ENCODE results near the gene PHOSPHO1.

- TF ChIP-seq CTCF (IDR thresholded peaks at IDR 0.05; ENCODE audit: insufficient read depth, low read length) (no peak), POLR2AphosphoS5 (IDR thresholded peaks at IDR 0.05; ENCODE audit: low read depth) (no peak), REST (IDR thresholded peaks at IDR 0.05; ENCODE audit: insufficient replicate concordance, low read depth) (no peak)
Measured at GRCh38 chr17:49260011-49260816, 29.6 kb upstream of the PHOSPHO1 start.
